Measurements from ENCODE around the gene SCO2. TPM values are rescaled to one million over a fixed set of nuclear protein-coding genes. Genes with fewer than 3 reads are reported as not detected.

The SCO2 gene
- total RNA-seq, 2 donors from 2014 or later, result 0.89 to 2.3 TPM

GRCh38 chr22:50516891-50517290, 8.5 kb downstream of the SCO2 start:
- no peak for DNase-seq
- Histone ChIP-seq H3K4me1 (ENCODE audit: control insufficient read depth, insufficient read depth, low read length) (no peaks in the 10 kb centered on the region), H3K36me3 (ENCODE audit: control insufficient read depth, insufficient read depth, low read length) (peaks cover 27% of the 10 kb centered on the region), H3K27ac (ENCODE audit: low read depth, low read length) (no peak overlapping the region), H3K9ac (ENCODE audit: extremely low read depth, low read length, poor library complexity, severe bottlenecking) (no peak overlapping the region), H3K4me3 (ENCODE audit: low read length) (no peak overlapping the region), H3K27me3 (ENCODE audit: control insufficient read depth, insufficient read depth, low read length, poor library complexity, severe bottlenecking) (no peaks in the 10 kb centered on the region), H3K9me3 (ENCODE audit: control insufficient read depth, low read length) (no peaks in the 10 kb centered on the region)
- peaks cover 38% of the 10 kb centered on the region for H3K36me3 Mint-ChIP-seq (ENCODE audit: low read depth)
- 91 to 95% methylated on average over 14 to 16 of the region's 16 CpGs for WGBS, 2 experiments (ENCODE audit: insufficient coverage in 1 of 2, insufficient read length in 1 of 2)
- H3K9me3 Mint-ChIP-seq, result no peaks in the 10 kb centered on the region
- no peak for TF ChIP-seq CTCF (conservative IDR thresholded peaks at IDR 0.05)
- no peaks in the 10 kb centered on the region for H3K27me3 Mint-ChIP-seq (ENCODE audit: insufficient read depth)
- no peak overlapping the region for H3K4me3 Mint-ChIP-seq
- H3K4me1 Mint-ChIP-seq, result no peaks in the 10 kb centered on the region
- no peak overlapping the region for H3K27ac Mint-ChIP-seq

DNA sequence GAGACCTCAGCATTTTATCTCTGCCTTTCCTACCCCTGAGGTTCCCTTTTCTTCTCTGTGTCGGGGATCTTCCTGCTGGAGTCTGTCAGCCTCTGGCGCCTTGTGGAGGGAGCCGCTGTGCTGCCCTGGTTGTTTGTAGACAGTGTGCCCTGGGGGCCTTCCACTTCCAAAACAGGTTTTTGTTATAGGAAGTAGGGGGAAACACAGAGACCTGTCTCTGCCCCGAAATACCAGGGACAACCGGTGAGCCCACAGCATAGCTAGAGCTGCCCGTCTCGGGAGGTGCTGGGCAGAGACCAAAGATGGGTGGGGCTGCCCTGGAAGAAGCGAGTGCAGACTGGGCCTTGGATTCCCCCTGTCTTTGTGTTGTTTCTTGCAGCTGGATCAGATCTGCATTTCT, 9.3 kb downstream of the SCO2 start:
- Mint-ChIP-seq H3K27me3 (ENCODE audit: insufficient read depth) (no peaks in the 10 kb centered on the region), H3K9me3 (no peaks in the 10 kb centered on the region), H3K27ac (no peak overlapping the region), H3K4me3 (no peak overlapping the region), H3K4me1 (no peaks in the 10 kb centered on the region), H3K36me3 (ENCODE audit: low read depth) (peaks cover 37% of the 10 kb centered on the region)
- 94 to 100% methylated on average over 2 to 8 of the region's 8 CpGs for WGBS, 2 experiments (ENCODE audit: insufficient coverage in 1 of 2, insufficient read length in 1 of 2)
- Histone ChIP-seq H3K27me3 (ENCODE audit: control insufficient read depth, insufficient read depth, low read length, poor library complexity, severe bottlenecking) (no peaks in the 10 kb centered on the region), H3K4me3 (ENCODE audit: low read length) (no peak overlapping the region), H3K9me3 (ENCODE audit: control insufficient read depth, low read length) (no peaks in the 10 kb centered on the region), H3K36me3 (ENCODE audit: control insufficient read depth, insufficient read depth, low read length) (peaks cover 23% of the 10 kb centered on the region), H3K4me1 (ENCODE audit: control insufficient read depth, insufficient read depth, low read length) (no peaks in the 10 kb centered on the region), H3K27ac (ENCODE audit: low read depth, low read length) (no peak overlapping the region), H3K9ac (ENCODE audit: extremely low read depth, low read length, poor library complexity, severe bottlenecking) (no peak overlapping the region)
- DNase-seq, result no peak
- TF ChIP-seq CTCF (conservative IDR thresholded peaks at IDR 0.05), result no peak

- no peaks in the 10 kb centered on the region for H3K9me3 ChIP-seq (ENCODE audit: control insufficient read depth, low read length)
- no peak overlapping the region for H3K4me3 Mint-ChIP-seq
These were observed 12.2 kb downstream of the SCO2 start for GRCh38 chr22:50513175-50513574.

More at GRCh38 chr22:50513175-50513574, 12.2 kb downstream of the SCO2 start:
- Mint-ChIP-seq H3K27me3 (ENCODE audit: insufficient read depth) (no peaks in the 10 kb centered on the region), H3K9me3 (no peaks in the 10 kb centered on the region), H3K4me1 (peaks cover 8% of the 10 kb centered on the region), H3K27ac (no peak overlapping the region), H3K36me3 (ENCODE audit: low read depth) (peaks cover 24% of the 10 kb centered on the region)
- H3K27me3 ChIP-seq (ENCODE audit: control insufficient read depth, insufficient read depth, low read length, poor library complexity, severe bottlenecking), result no peaks in the 10 kb centered on the region
- no peak for DNase-seq
- H3K4me3 ChIP-seq (ENCODE audit: low read length), result no peak overlapping the region
- 93 to 96% methylated on average over 9 to 15 of the region's 15 CpGs for WGBS, 2 experiments (ENCODE audit: insufficient coverage in 1 of 2, insufficient read length in 1 of 2)
- peaks cover 8% of the 10 kb centered on the region for H3K4me1 ChIP-seq (ENCODE audit: control insufficient read depth, insufficient read depth, low read length)
- no peak for TF ChIP-seq CTCF (conservative IDR thresholded peaks at IDR 0.05)
- H3K27ac ChIP-seq (ENCODE audit: low read depth, low read length), result no peak overlapping the region
- no peak overlapping the region for H3K9ac ChIP-seq (ENCODE audit: extremely low read depth, low read length, poor library complexity, severe bottlenecking)
- peaks cover 12% of the 10 kb centered on the region for H3K36me3 ChIP-seq (ENCODE audit: control insufficient read depth, insufficient read depth, low read length)
